ENCODE data around the gene GNAO1.

GNAO1 gene

DNA sequence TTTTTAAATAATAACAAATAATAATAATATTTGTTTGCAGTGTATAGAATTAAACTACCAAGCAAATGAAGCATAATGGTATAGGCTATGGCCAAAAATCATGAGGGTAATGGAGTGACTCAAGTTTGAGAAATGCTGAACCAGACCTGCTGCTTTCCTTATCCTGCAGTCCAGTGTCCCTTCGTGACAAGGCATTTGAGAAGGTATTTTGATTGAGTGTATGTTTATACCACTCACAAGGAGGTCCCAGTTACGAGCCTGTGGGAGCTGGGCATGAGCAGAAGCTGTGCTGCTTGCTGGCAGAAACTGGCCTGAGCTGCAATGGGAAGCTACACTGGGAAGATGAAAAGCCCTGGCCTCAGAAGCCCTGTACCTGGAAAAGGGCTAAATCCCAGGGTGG lies 50.3 kb downstream of the GNAO1 start:
- no peak for DNase-seq

DNA sequence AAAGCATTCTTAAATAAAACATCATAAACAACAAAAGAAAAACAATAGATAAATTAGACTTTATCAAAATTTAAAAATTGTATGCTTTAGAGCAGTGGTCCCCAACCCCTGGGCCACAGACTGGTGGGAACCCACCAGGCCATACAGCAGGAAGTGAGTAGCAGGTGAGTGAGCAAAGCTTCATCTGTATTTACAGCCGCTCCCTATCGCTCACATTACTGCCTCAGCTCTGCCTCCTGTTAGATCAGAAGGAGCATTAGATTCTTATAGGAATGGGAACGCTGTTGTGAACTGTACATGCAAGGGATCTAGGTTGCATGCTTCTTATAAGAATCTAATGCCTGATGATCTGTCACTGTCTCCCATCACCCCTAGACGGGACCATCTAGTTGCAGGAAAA lies 51.5 kb downstream of the GNAO1 start:
- DNase-seq = no peak

DNA sequence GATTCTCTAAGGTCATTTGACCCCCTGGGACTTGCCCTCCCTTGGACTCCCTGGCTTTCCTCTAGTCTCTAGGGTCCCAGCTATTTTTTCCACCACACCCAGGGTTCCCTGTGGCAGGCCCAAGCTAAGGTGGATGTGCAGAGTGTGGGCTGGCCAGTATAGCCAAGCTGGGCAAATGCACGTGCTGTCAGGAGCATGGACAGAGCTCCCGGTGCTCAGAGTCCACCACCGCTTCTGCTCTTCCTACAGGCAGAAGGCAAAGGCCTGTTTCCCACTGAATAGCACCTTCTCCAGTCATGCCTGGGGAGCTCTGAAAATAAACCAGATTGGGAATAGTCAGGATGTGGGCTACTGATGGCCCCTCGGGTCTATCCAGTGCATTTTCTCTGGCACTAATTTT lies 53.3 kb downstream of the GNAO1 start:
- DNase-seq = no peak

DNA sequence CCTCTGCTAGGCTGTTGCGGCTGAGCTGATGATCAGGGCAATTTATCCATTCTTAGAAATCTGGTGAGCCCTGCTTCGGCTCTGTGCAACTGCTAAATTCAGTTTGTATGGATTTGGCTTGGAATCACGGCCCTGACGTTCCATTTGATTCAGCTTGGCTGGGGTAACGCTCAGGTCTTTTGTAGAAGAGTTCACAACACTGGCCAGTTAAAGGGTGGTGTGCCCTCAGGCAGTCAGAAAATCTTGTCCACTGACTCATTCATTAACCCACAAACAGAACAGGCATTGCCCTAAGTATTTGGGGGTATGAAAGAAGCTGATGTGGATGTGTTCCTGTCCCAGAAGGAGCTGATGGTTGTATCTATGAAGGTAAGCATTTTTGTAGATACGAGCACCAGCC lies 53.9 kb downstream of the GNAO1 start:
- no peak for DNase-seq

DNA sequence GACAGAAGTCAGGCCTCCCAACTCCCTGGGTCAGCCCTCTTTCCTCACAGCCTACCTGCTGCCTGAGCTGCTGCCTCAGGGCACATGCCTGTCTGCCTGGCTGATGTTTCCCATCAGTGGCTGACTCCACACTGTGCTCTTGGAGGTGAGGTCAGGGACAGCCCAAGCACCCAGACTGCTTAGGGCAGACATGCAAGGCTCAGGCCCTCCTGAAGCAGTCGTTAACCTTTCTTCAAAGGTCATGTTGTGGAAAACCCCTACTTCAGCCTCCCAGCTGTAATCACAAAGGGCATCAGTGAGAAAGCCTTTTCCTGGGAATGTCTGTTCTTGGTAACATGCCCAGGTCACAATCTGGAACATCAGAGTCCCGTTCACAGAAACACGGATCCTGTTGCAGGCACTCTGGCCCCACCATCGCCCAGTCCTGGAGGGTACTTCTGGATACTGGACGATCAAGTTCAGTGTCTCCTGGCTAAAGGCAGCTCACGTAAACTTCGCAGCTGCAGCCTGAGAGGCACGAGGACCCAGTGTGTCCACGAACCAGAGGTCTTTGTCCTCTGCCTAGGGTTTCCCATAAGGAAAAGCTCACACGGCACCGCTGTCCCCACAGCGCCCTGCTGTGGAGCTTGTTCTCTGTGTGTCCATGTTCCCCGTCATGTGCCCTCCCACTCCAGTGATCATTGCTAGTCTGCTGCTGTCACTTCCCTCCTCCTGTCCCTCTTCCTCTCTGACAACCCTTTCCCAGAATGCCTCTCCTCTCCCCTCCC lies 54.9 kb downstream of the GNAO1 start:
- DNase-seq = no peak

DNA sequence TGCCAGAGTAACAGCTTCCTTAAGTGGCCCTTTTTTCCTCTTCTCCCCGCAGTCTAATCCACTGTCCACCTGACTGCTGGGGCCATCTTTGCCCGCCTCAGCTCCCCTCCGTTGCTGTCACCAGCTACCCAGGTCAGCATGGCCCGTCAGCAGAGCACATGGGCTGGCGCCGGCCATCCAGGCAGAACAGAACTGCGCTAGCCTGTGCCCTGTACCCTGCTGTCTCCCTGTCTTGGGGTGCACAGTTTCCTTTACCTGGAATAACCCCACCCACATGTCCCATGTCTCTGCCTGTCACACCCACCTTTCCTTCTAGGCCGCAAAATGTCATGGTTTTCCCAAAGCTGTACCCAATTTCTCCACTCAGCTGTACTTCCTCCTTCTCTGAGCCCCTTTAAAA lies 55.7 kb downstream of the GNAO1 start:
- DNase-seq = no peak

DNA sequence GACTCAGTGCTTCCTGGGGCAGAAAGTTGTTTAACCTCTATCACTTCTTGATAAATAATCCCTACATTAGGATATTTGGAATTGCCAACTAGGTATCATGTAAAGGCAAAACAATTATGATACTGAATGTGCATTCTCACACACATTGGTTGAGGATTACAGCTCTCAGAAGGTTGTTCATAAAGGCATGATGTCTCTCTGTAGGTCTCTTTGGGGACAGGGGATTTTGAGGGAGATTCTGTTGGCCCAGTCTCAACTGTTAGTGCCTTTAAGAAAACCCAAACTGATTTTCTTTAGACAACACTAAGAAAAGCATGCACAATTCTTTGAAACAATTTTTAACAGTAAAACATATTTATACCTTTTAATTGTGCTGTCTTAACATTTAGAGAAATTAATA lies 56.5 kb downstream of the GNAO1 start:
- no peak for DNase-seq

DNA sequence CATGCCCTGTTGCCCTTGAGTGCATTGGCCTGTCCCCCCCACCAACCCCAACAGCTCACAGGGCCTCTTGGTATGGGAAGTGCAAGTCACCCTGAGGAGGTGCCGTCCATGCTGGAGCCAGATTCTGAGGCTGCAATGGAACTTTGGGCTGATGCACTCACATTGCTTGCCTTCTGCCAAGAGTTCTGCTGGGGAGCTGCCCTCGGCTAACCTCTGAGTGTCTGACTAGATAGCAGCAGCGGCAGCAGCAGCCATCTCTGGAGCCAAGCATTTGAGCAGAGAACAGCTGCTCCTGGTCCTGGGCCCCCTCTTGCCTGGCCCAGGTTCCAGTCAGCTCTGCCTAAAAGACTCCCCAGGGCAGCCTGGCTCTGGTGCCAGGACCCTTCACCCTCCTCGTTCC lies 61.5 kb downstream of the GNAO1 start:
- no peak for DNase-seq

DNA sequence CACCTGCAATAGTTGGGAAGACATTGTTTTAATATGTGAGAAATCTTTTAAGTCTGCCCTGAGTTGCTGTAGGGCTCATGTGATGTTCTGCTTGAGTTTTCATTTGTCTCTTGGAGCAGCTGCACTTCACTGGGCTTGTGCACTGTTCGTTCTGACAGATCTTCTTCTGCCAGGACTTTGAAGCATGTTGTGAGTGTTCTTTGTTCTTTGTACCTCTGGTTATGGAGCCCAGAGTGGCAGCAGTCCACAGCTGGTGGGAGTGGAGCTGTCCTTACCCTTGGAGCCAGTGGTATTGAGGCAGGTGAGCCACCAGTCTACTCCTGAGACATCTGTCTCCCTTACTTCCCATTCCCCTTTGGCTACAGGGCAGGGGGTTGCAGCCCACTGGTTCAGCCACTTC lies 64.6 kb downstream of the GNAO1 start:
- DNase-seq = no peak

DNA sequence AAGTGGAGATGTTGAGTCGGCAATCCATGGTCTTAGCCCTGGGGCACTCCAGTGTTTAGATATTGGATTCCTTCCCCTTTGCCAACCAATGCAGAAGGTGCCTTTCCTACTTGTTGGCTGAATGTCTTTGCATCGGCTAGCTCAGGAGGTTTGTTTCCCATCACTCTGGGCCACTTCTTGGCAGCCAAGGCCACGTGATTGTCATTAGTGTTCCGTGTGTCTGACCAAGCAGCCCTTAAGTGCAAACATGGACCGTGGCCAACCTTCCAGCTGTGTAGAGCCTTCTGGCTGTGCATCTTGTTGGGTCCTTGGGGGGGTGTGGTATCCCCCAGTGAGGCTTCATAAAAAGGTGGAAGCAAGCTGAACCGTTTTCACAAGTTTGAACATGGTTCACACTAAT lies 66.0 kb downstream of the GNAO1 start:
- peak; percentile 83 for DNase-seq

DNA sequence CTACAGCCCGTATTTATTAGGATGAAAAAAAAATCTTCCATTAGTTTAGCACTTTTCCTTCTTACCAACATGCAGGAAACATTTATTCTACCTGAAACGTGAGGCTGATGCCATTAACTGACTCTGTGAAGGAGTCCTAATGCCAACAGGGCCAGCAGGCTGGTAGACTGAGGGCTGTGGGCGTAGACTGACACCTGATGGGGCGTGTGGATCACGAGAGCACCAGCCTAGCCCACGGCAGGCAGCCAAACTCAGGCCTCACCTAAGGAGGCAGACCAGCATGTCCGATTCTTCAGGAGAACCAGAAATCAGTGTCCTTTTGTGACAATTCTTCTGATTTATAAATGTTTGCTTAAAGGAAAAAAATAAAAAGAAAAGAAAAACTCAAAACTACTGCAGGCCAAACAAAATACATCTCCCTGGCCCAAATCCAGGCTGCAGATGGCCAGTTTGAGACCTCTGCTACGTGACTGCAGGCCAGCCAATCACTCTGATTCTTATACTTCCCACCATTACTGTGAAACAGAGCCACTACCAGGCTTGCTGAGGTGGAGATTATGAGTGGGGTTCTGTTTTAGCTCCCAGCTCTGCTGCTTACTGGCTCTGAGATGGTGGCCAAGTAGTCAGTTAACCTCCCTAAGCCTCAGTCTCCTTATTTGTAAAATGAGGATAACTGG lies 66.5 kb downstream of the GNAO1 start:
- peak; percentile 59 for DNase-seq

DNA sequence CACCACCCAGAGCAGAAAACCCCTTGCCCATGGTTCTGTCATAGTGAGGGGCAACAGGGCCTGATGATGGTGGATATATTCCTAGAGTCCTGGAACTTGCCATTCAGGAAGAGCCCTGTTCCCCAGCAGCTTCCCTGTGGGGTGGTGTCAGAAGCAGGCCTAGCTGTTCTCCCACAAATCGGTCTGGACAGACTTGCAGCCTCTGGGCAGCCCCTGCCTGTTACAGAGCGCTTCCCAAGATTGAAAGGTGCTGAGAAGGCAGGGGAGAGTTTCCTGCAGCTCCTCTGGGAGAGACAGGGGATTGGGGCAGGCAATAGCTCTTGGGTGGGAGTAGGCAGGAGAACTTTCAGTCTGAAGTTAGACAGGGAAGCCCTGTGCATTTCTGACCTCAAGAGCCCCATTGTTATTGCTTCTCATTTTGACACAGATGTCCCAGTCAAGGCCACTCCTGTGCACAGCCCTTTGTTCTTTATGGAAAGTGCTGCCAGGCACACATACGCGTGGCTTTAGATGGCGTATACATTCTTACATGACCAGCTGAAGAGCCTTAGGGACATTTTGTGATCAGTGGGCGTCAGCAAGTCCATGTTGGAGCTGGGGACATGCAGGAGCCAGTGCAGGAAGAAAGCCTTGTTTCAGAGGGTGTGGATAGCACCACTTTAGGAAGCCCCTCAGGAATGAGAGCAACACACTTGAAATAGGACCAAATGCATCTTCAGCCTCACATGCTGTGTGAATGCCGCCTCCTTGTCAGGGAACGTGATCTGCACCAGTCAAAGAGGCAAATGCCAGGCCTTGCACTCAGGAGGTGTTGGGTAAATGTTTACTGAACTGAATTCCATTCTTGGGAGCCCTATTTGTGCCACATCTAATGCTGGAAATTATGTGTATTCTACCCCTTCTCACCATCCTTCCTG lies 67.5 kb downstream of the GNAO1 start:
- DNase-seq = no peak

DNA sequence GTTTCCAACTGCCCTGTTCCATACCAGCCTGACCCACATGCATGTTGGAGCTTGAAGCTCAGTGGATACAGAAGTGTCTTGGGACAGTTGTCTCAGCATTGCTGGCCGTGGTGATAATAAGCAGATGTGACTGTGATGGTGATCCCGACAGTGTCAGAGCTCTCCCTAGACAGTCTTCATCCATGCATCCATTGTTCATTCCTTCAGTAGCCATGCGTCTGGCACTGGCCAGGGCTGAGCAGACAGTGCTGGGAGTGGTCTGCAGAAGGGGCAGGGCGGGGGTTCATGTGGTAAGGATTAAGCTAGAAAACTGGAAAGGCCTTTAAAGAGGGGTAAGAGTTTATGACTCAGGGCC lies 68.1 kb downstream of the GNAO1 start:
- DNase-seq = no peak

DNA sequence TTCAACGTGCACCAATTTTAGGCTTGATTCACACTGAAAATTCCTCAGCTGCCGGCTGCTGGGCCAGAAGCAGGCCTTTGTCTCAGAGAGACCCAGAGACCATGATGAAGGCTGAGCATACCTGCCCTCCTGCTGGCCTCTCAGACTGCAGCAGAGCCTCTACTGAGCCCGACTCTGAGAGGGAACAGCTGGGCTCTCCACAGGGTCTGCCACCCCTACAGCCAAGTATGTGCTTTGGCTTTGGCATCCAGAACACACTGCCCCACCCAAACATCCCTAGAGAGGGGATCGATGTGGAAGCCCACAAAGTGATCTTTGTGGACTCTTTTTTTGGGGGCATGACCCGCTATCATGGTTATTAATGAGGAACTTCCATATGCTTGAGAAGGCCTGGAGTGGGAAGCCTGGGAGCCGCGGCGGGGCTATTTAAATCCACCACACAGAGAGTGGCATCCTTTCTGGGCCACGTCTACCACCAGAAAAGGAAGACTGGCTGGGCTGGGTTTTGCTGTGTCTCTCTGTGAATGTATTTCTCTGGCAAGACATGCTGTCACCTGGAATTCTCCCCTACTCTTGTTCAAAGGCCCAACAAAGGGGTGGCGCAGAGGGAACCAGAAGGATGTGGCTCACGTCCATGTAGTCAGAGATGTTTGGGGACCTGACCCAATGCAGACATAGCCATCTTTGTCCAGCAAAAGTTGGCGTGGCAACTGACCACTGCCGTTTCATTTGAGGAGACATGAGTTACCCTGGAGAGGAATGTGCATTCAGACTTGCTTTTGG lies 69.3 kb downstream of the GNAO1 start:
- DNase-seq = no peak

DNA sequence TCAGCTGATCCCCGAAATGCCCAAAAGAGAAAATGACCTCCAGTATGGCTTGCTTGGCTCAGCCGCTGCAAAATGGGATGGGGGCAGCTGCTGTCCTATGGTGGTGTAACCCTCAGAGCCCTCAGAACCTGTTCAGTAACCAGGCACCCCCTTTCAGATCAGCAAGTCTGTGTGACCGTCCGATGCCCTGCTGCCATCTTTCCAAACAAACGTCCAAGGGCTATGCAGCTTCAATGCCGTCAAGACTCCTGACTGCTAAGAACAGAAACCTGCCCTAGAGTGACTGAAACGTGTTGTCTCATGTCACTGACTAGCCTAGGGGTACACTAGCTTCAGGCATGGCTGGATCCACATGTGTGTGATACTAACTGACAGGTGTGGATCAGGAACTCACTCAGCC lies 70.4 kb downstream of the GNAO1 start:
- no peak for DNase-seq

DNA sequence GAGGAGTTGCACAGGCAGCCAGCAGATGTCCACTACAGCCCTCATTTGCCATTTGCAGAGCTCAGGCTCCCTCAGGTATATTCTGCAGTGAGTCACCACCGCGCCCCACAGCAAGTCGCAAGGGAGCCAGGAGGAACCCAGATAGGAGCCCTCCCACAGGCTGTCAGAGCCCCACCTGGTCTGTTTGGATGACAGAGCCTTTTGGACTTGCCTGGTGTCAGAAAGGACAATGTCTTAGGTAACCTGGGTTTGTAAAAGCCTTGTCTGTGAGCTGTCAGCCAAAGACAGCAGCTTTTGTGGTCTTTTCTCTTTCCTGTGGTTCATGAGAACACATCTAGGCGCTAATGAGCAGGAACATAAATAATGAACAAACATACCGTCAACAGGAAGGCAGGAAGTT lies 70.9 kb downstream of the GNAO1 start:
- no peak for DNase-seq

DNA sequence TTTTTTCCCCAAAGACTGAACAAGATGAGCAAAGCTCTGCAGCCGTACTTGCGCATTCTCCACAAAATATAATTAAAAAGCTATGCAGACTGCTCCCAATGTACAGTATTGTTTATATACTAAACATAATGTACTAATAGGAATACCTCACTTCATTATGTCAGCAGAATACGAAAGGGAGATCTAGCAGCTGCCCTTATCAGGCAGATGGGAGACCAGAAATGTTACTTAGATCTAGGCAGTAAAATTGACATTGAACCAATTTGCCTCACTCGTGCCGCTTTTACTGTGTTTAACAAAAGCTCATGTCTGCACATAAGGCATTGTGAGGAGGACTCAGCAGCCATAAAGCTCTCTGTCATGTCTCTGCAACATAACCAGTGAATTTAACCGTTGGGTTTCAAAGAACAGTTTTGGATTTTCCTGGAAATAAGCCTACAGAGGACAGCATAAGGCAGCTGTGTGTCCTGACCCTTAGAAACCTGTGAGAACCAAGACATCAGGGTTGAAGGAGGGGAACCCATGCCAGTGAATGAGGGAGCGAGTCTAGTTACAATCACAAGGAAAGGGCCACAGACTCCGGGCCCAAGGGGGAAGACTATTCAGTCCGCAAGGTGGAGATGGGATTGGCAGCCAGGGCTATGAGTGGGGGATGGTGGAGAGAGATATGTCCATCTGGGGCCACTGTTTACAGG lies 71.4 kb downstream of the GNAO1 start:
- DNase-seq = no peak

DNA sequence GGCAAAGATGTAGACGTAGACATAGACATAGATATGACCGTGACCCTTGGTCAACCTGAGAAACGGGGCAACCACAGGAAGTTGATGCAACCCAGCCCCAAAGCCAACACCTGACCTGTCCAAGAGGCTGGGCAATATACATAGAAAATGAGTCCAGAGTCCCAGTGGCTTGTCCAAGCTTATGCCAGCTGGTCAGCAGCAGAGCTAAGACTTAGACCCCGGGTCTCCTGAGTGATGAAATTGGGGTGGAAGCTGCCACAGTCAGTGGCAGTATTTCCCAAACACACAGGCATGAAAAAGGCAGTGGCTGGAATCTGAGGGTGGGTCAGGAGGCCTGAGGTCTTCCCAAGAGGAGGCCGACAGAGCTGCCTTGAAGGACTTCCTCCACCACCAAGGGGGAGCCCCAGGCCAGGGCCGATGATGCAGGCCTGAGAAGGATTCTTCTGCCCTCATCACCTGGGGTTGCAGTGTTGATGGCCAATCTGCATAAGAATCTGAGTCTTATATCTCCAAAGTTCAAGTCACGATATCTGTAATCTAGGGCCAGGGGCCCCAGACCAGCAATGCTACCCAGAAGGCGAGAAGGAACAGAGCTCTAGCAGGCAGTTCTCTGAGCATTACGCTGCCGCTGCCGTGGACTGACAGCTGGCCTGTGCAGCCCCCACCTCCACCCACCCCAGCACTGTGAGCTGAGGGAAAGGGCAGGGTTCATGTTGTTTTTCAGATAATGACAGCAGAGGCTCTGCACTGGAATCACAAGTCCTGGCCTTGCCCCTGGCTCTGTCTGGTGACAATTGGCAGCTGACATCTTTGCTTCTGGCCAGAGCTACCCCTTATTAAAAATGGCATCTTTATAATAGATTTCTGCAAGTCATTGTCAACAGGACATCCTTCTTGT lies 72.7 kb downstream of the GNAO1 start:
- DNase-seq = peak; percentile 25

DNA sequence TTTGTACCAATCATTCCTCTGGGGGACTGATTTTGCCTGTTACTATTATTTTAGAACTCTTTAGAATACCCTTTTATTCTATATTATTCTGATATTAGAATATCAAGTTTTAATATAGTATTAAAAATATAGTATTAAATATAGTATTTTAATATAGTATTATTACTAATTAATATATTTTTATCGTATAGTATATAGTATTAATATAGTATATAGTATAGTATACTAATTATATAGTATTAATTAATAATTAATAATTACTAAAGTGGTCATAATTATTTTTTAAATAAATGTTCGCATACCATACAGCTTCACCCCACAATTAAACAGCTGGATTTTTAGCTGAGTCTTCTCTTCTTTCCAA lies 73.3 kb downstream of the GNAO1 start:
- no peak for DNase-seq

DNA sequence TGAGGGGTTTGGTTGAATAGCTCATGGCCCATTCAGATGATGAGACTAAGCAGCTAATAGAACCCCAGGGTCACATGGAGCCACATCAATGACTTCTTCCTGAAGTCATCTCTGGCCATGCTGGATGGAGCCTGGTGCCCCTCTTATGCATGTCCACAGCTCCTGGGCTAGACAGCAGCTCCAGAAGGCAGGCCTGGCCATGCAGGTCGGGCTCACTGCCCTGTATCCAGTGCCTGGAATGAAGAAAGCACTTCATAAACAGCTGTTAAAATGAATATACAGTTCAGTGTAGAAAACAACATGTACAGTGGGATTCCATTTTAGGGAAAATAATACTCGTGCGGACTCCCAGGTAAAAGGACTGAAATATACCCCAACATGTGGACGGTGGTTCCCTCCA lies 73.9 kb downstream of the GNAO1 start:
- no peak for DNase-seq

DNA sequence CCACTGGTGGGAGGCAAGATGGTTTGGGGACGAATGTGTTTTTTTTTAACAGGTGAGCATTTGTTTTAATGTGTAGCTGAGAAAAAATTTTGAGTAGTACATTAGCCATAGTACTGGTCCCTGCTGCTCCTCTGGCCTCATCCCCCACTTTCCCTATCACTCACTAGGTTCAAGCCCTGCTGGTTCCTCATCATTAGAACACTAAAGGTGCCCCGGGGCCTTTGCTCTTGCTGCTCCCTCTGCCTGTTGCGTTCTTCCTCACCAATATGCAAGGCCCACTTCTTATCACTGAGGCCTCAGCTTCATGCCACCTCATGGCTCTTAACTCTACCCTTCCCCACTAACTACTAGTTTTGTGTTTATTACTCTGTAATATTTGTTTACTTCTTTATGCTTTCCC lies 74.5 kb downstream of the GNAO1 start:
- DNase-seq = no peak

Data from DMS 273 treated with DMSO at 0.1 percent for 48 hours (cell line).